ENCODE data around the gene MAGOHB.

Gene MAGOHB

GRCh38 chr12:10635306-10635705 lies 21.9 kb upstream of the MAGOHB start:
- Histone ChIP-seq H3K27ac (ENCODE audit: insufficient read depth, low read depth, low read length, poor library complexity, severe bottlenecking) (no peak overlapping the region), H3K9me3 (ENCODE audit: control insufficient read depth, low read length) (no peaks in the 10 kb centered on the region), H3K4me3 (ENCODE audit: insufficient read depth, low read depth, low read length) (no peak overlapping the region), H3K27me3 (ENCODE audit: control insufficient read depth, insufficient read depth, low read length, poor library complexity, severe bottlenecking) (no peaks in the 10 kb centered on the region), H3K4me1 (ENCODE audit: control insufficient read depth, insufficient read depth, low read length) (no peaks in the 10 kb centered on the region), H3K36me3 (ENCODE audit: control insufficient read depth, insufficient read depth, low read length) (no peaks in the 10 kb centered on the region)
- WGBS, 2 experiments: 99 to 100% methylated on average over 2 of the region's 2 CpGs

- H3K4me3 ChIP-seq (ENCODE audit: insufficient read depth, low read depth, low read length): no peak overlapping the region
- WGBS, 2 experiments: 94% methylated on average over 5 of the region's 5 CpGs
These were observed 21.0 kb upstream of the MAGOHB start for GRCh38 chr12:10634427-10634826.

GRCh38 chr12:10633541-10633940 lies 20.1 kb upstream of the MAGOHB start:
- H3K4me1 ChIP-seq (ENCODE audit: control insufficient read depth, insufficient read depth, low read length): no peaks in the 10 kb centered on the region
- no peak overlapping the region for H3K4me3 ChIP-seq (ENCODE audit: insufficient read depth, low read depth, low read length)
- 91 to 95% methylated on average over 3 of the region's 3 CpGs for WGBS, 2 experiments
- H3K36me3 ChIP-seq (ENCODE audit: control insufficient read depth, insufficient read depth, low read length): no peaks in the 10 kb centered on the region
- no peaks in the 10 kb centered on the region for H3K27me3 ChIP-seq (ENCODE audit: control insufficient read depth, insufficient read depth, low read length, poor library complexity, severe bottlenecking)
- no peaks in the 10 kb centered on the region for H3K9me3 ChIP-seq (ENCODE audit: control insufficient read depth, low read length)
- no peak overlapping the region for H3K27ac ChIP-seq (ENCODE audit: insufficient read depth, low read depth, low read length, poor library complexity, severe bottlenecking)

More at GRCh38 chr12:10634427-10634826, 21.0 kb upstream of the MAGOHB start:
- H3K9me3 ChIP-seq (ENCODE audit: control insufficient read depth, low read length): no peaks in the 10 kb centered on the region
- H3K27ac ChIP-seq (ENCODE audit: insufficient read depth, low read depth, low read length, poor library complexity, severe bottlenecking): no peak overlapping the region
- no peaks in the 10 kb centered on the region for H3K36me3 ChIP-seq (ENCODE audit: control insufficient read depth, insufficient read depth, low read length)
- no peaks in the 10 kb centered on the region for H3K27me3 ChIP-seq (ENCODE audit: control insufficient read depth, insufficient read depth, low read length, poor library complexity, severe bottlenecking)
- H3K4me1 ChIP-seq (ENCODE audit: control insufficient read depth, insufficient read depth, low read length): no peaks in the 10 kb centered on the region

GRCh38 chr12:10632226-10632625 lies 18.8 kb upstream of the MAGOHB start:
- Histone ChIP-seq H3K4me3 (ENCODE audit: insufficient read depth, low read depth, low read length) (no peak overlapping the region), H3K27ac (ENCODE audit: insufficient read depth, low read depth, low read length, poor library complexity, severe bottlenecking) (no peak overlapping the region), H3K4me1 (ENCODE audit: control insufficient read depth, insufficient read depth, low read length) (no peaks in the 10 kb centered on the region), H3K27me3 (ENCODE audit: control insufficient read depth, insufficient read depth, low read length, poor library complexity, severe bottlenecking) (no peaks in the 10 kb centered on the region), H3K36me3 (ENCODE audit: control insufficient read depth, insufficient read depth, low read length) (no peaks in the 10 kb centered on the region), H3K9me3 (ENCODE audit: control insufficient read depth, low read length) (no peaks in the 10 kb centered on the region)

GRCh38 chr12:10624605-10625004 lies 11.2 kb upstream of the MAGOHB start:
- Histone ChIP-seq H3K4me3 (ENCODE audit: insufficient read depth, low read depth, low read length) (no peak overlapping the region), H3K27ac (ENCODE audit: insufficient read depth, low read depth, low read length, poor library complexity, severe bottlenecking) (no peak overlapping the region), H3K27me3 (ENCODE audit: control insufficient read depth, insufficient read depth, low read length, poor library complexity, severe bottlenecking) (no peaks in the 10 kb centered on the region), H3K36me3 (ENCODE audit: control insufficient read depth, insufficient read depth, low read length) (no peaks in the 10 kb centered on the region), H3K9me3 (ENCODE audit: control insufficient read depth, low read length) (no peaks in the 10 kb centered on the region), H3K4me1 (ENCODE audit: control insufficient read depth, insufficient read depth, low read length) (no peaks in the 10 kb centered on the region)
- 86 to 92% methylated on average over 3 of the region's 3 CpGs for WGBS, 2 experiments

- Histone ChIP-seq H3K36me3 (ENCODE audit: control insufficient read depth, insufficient read depth, low read length) (no peaks in the 10 kb centered on the region), H3K4me1 (ENCODE audit: control insufficient read depth, insufficient read depth, low read length) (no peaks in the 10 kb centered on the region), H3K9me3 (ENCODE audit: control insufficient read depth, low read length) (no peaks in the 10 kb centered on the region), H3K27ac (ENCODE audit: insufficient read depth, low read depth, low read length, poor library complexity, severe bottlenecking) (no peak overlapping the region), H3K4me3 (ENCODE audit: insufficient read depth, low read depth, low read length) (no peak overlapping the region), H3K27me3 (ENCODE audit: control insufficient read depth, insufficient read depth, low read length, poor library complexity, severe bottlenecking) (no peaks in the 10 kb centered on the region)
These were observed 9.7 kb upstream of the MAGOHB start for GRCh38 chr12:10623131-10623530.

GRCh38 chr12:10621278-10621677 lies 7.9 kb upstream of the MAGOHB start:
- no peaks in the 10 kb centered on the region for H3K27me3 ChIP-seq (ENCODE audit: control insufficient read depth, insufficient read depth, low read length, poor library complexity, severe bottlenecking)
- H3K27ac ChIP-seq (ENCODE audit: insufficient read depth, low read depth, low read length, poor library complexity, severe bottlenecking): no peak overlapping the region
- no peaks in the 10 kb centered on the region for H3K9me3 ChIP-seq (ENCODE audit: control insufficient read depth, low read length)
- no CpG with 5 or more reads among the region's 1 CpG for WGBS, 2 experiments
- H3K4me1 ChIP-seq (ENCODE audit: control insufficient read depth, insufficient read depth, low read length): no peaks in the 10 kb centered on the region
- H3K36me3 ChIP-seq (ENCODE audit: control insufficient read depth, insufficient read depth, low read length): no peaks in the 10 kb centered on the region
- H3K4me3 ChIP-seq (ENCODE audit: insufficient read depth, low read depth, low read length): no peak overlapping the region

- 87 to 88% methylated on average over 10 of the region's 10 CpGs for WGBS, 2 experiments
- H3K27ac ChIP-seq (ENCODE audit: insufficient read depth, low read depth, low read length, poor library complexity, severe bottlenecking): no peak overlapping the region
- no peaks in the 10 kb centered on the region for H3K4me1 ChIP-seq (ENCODE audit: control insufficient read depth, insufficient read depth, low read length)
- no peaks in the 10 kb centered on the region for H3K27me3 ChIP-seq (ENCODE audit: control insufficient read depth, insufficient read depth, low read length, poor library complexity, severe bottlenecking)
- H3K4me3 ChIP-seq (ENCODE audit: insufficient read depth, low read depth, low read length): no peak overlapping the region
- no peaks in the 10 kb centered on the region for H3K9me3 ChIP-seq (ENCODE audit: control insufficient read depth, low read length)
- no peaks in the 10 kb centered on the region for H3K36me3 ChIP-seq (ENCODE audit: control insufficient read depth, insufficient read depth, low read length)
These were observed 6.8 kb upstream of the MAGOHB start for GRCh38 chr12:10620078-10620779.

- no peaks in the 10 kb centered on the region for H3K36me3 ChIP-seq (ENCODE audit: control insufficient read depth, insufficient read depth, low read length)
- WGBS, 2 experiments: 83 to 93% methylated on average over 5 of the region's 5 CpGs
- no peaks in the 10 kb centered on the region for H3K27me3 ChIP-seq (ENCODE audit: control insufficient read depth, insufficient read depth, low read length, poor library complexity, severe bottlenecking)
- H3K4me1 ChIP-seq (ENCODE audit: control insufficient read depth, insufficient read depth, low read length): no peaks in the 10 kb centered on the region
- no peak overlapping the region for H3K4me3 ChIP-seq (ENCODE audit: insufficient read depth, low read depth, low read length)
- no peak overlapping the region for H3K27ac ChIP-seq (ENCODE audit: insufficient read depth, low read depth, low read length, poor library complexity, severe bottlenecking)
- H3K9me3 ChIP-seq (ENCODE audit: control insufficient read depth, low read length): no peaks in the 10 kb centered on the region
These were observed 5.1 kb upstream of the MAGOHB start for GRCh38 chr12:10618338-10618987.

- H3K9me3 ChIP-seq (ENCODE audit: control insufficient read depth, low read length): no peaks in the 10 kb centered on the region
- H3K4me3 ChIP-seq (ENCODE audit: insufficient read depth, low read depth, low read length): no peak overlapping the region
- no peaks in the 10 kb centered on the region for H3K4me1 ChIP-seq (ENCODE audit: control insufficient read depth, insufficient read depth, low read length)
- H3K27ac ChIP-seq (ENCODE audit: insufficient read depth, low read depth, low read length, poor library complexity, severe bottlenecking): no peak overlapping the region
- 83 to 85% methylated on average over 6 of the region's 6 CpGs for WGBS, 2 experiments
- no peaks in the 10 kb centered on the region for H3K27me3 ChIP-seq (ENCODE audit: control insufficient read depth, insufficient read depth, low read length, poor library complexity, severe bottlenecking)
- no peaks in the 10 kb centered on the region for H3K36me3 ChIP-seq (ENCODE audit: control insufficient read depth, insufficient read depth, low read length)
These were observed 4.5 kb upstream of the MAGOHB start for GRCh38 chr12:10617863-10618262.

Data from ectodermal cell (in vitro differentiated cells).